ENCODE measurements around the gene CTBP2. TPM values are rescaled to one million over a fixed set of nuclear protein-coding genes. Genes with fewer than 3 reads are reported as not detected.

Gene CTBP2
- total RNA-seq, 2 experiments from 2014 or later: 0.19 to 0.42 TPM

DNA sequence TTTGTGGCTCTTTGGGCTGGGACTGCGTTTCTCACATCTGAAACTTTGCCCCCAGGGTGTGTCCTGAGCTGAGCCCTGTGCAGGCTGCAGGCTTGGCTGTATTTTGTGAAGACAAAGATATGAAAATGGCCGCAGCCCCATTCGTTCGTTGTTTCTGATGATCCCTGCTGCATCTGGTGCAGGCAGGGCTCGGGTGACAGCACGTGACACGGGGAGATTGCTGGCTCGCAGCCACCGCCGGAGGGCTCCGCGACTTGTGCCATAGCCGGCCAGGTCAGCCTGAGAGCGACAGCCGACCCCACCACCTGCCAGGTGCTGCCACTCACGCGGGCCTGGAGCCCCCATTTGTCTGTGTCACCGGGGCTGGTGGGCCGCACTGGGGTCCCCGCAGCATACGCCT, 137.1 kb downstream of the CTBP2 start:
- H3K9me3 Mint-ChIP-seq: peaks cover 4% of the 10 kb centered on the region
- H3K27me3 Mint-ChIP-seq (ENCODE audit: low read depth): peaks cover 2% of the 10 kb centered on the region
- H3K27ac Mint-ChIP-seq: no peak overlapping the region
- no peaks in the 10 kb centered on the region for H3K36me3 Mint-ChIP-seq (ENCODE audit: low read depth)
- no peak overlapping the region for H3K4me3 Mint-ChIP-seq
- CTCF ChIA-PET: no interaction called here
- intact Hi-C loops (cut with micrococcal nuclease): no loop called here
- no peaks in the 10 kb centered on the region for H3K4me1 Mint-ChIP-seq (ENCODE audit: low read depth)
- DNase-seq: no peak

- no peak for DNase-seq
- no peak overlapping the region for H3K27ac Mint-ChIP-seq
- H3K27me3 Mint-ChIP-seq (ENCODE audit: low read depth): peaks cover 2% of the 10 kb centered on the region
- intact Hi-C loops (cut with micrococcal nuclease): no loop called here
- H3K4me1 Mint-ChIP-seq (ENCODE audit: low read depth): no peaks in the 10 kb centered on the region
- no peak overlapping the region for H3K4me3 Mint-ChIP-seq
- H3K9me3 Mint-ChIP-seq: peaks cover 4% of the 10 kb centered on the region
- no peaks in the 10 kb centered on the region for H3K36me3 Mint-ChIP-seq (ENCODE audit: low read depth)
- CTCF ChIA-PET: no interaction called here
Observed at GRCh38 chr10:125022671-125023070, 137.7 kb downstream of the CTBP2 start.

DNA sequence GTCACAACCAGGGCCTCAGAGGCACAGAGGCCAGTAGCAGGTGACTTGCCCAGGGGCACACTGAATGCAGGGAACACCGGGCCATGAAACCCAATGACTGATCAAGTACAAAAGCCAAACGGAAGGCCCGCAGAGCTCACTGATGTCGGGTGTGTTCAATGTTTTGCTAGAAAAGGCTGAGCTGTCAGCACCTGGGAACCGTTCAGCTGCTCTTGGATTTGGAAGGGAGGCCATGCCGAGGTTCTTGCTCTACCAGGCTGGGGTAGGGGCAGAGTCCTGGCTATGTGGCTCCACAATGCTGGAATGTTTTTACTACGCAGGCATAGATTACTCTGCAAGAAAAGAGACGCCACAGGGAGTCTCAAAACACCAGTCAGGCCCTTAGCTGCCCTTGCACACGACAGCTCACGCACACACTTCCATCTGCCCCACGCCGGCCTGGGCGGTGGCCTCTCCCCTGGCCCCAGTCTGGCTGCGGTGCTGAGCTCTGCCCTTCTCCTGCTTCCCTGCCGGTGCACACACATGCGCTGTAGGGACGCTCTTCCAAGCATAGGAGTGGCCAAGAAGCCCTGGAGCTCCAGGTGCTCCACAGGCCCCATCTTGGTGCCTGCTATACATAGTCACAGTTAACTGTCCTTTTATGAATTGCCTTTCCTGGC, 138.5 kb downstream of the CTBP2 start:
- H3K27me3 Mint-ChIP-seq (ENCODE audit: low read depth): peaks cover 2% of the 10 kb centered on the region
- no peaks in the 10 kb centered on the region for H3K36me3 Mint-ChIP-seq (ENCODE audit: low read depth)
- H3K4me3 Mint-ChIP-seq: no peak overlapping the region
- H3K9me3 Mint-ChIP-seq: peaks cover 4% of the 10 kb centered on the region
- CTCF ChIA-PET: interaction anchor here (0.6 kb wide), 1 partner anchor 195 kb away, joined by 4 read pairs; no protein-coding TSS in a partner anchor
- no peaks in the 10 kb centered on the region for H3K4me1 Mint-ChIP-seq (ENCODE audit: low read depth)
- DNase-seq: no peak
- no peak overlapping the region for H3K27ac Mint-ChIP-seq
- intact Hi-C loops (cut with micrococcal nuclease): no loop called here

- no peak for DNase-seq
- no peak overlapping the region for H3K27ac Mint-ChIP-seq
- peaks cover 2% of the 10 kb centered on the region for H3K27me3 Mint-ChIP-seq (ENCODE audit: low read depth)
- peaks cover 4% of the 10 kb centered on the region for H3K9me3 Mint-ChIP-seq
- intact Hi-C loops (cut with micrococcal nuclease): no loop called here
- H3K36me3 Mint-ChIP-seq (ENCODE audit: low read depth): no peaks in the 10 kb centered on the region
- H3K4me3 Mint-ChIP-seq: no peak overlapping the region
- no peaks in the 10 kb centered on the region for H3K4me1 Mint-ChIP-seq (ENCODE audit: low read depth)
- CTCF ChIA-PET: no interaction called here
Observed at GRCh38 chr10:125020871-125021270, 139.5 kb downstream of the CTBP2 start.

- no peaks in the 10 kb centered on the region for H3K4me1 Mint-ChIP-seq (ENCODE audit: low read depth)
- H3K4me3 Mint-ChIP-seq: no peak overlapping the region
- no peak for DNase-seq
- H3K9me3 Mint-ChIP-seq: peaks cover 4% of the 10 kb centered on the region
- no peak overlapping the region for H3K27ac Mint-ChIP-seq
- CTCF ChIA-PET: no interaction called here
- no peaks in the 10 kb centered on the region for H3K36me3 Mint-ChIP-seq (ENCODE audit: low read depth)
- peaks cover 5% of the 10 kb centered on the region for H3K27me3 Mint-ChIP-seq (ENCODE audit: low read depth)
- intact Hi-C loops (cut with micrococcal nuclease): no loop called here
Observed at GRCh38 chr10:125020386-125020785, 140.0 kb downstream of the CTBP2 start.

DNA sequence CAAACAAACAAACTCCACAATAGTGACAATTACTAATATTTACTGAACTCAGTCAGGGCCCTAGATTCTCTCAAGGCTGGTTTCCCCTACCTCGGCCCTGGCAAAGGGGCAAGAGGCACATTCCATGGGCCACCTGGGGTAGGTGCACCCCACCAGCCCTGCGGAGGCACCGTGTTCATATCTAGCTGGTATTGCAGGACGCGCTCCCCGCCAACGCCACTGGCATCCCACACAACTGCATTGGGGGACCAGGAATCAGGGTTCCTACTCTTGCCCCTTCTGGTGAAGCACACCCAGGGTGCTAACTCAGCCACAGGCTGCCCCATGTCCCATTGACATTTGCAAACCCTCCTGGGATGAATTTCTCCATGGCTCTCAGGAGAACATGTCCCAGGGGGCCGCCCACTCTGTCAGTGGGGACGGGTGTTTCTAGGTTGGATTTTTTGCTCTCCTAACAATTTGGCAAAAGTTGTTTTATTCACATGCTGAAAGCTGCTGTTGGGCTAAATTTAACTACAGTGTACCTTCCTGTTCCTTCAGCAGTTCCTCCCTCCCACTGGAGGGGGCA, 141.7 kb downstream of the CTBP2 start:
- CTCF ChIA-PET: no interaction called here
- no peak for DNase-seq
- intact Hi-C loops (cut with micrococcal nuclease): no loop called here
- Mint-ChIP-seq H3K27ac (no peak overlapping the region), H3K9me3 (peaks cover 4% of the 10 kb centered on the region), H3K27me3 (ENCODE audit: low read depth) (peaks cover 5% of the 10 kb centered on the region), H3K4me3 (no peak overlapping the region), H3K4me1 (ENCODE audit: low read depth) (no peaks in the 10 kb centered on the region), H3K36me3 (ENCODE audit: low read depth) (no peaks in the 10 kb centered on the region)

DNA sequence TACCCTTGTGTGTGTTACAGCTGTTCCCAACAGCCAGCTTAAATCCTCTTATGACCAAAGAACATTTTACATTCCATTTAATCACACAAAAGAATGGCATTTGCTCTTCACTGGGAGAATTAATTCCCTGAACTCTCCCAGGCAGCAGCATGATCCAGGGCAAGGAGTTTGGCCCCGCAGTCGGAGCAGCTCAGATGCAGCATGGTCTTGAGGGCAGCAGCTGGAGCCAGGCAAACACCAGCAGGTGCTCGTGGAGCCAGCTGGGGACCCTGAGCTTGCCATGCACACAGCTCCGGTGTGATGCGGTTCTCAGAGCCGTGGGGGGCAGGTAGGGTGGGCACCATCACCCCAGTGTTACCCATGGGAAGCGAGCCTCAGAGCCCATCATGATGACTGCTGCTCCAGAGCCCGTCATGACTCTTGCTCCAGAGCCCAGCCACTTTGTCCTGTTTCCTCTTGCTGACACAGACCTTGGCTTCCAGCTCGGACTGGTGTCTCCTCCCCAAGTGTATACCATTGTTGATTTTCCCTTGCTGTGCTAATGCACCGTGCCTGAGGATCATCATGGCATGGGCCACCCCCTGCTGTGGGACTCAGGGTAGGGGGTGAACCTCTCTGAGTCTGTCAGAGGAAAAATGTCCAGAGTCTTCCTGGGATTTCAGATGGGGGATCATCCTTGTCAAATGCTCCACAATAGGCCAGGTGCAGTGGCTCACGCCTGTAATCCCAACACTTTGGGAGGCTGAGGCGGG, 142.6 kb downstream of the CTBP2 start:
- intact Hi-C loops (cut with micrococcal nuclease): no loop called here
- Mint-ChIP-seq H3K4me1 (ENCODE audit: low read depth) (no peaks in the 10 kb centered on the region), H3K36me3 (ENCODE audit: low read depth) (no peaks in the 10 kb centered on the region), H3K27me3 (ENCODE audit: low read depth) (peaks cover 5% of the 10 kb centered on the region), H3K9me3 (peaks cover 4% of the 10 kb centered on the region), H3K27ac (no peak overlapping the region), H3K4me3 (no peak overlapping the region)
- CTCF ChIA-PET: interaction anchor here (1.2 to 1.5 kb wide), 2 partner anchors 10 to 11 kb away, joined by 4 to 5 read pairs; no protein-coding TSS in a partner anchor
- DNase-seq: no peak

DNA sequence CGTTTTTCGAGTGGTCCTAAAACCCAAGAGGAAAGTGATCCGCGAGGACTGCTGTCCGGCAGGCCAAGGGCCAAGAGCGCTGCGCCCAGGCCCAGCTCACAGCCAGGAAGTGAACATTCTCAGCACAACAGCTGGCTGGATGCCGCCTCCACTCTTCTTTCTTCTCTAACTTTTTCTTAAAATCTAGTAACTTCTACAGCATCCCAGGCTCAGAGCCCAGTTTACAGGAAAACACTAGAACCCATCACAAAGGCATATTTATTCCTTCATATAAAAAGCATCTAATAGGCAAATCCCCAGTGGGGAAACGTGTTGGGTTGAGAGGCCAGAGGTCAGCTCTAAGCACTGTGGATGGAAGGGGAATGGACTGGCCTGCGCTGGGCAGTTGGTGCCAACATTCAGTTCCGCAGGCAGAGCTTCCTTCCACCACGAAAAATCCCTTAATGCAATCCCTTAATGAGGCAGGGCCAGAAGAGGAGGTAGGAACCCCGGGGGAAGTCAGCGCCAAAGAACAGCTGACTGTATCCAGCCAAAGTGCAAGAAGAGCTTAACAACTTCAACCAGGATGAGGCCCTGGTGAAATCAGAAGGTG, 143.7 kb downstream of the CTBP2 start:
- Mint-ChIP-seq H3K4me3 (no peak overlapping the region), H3K27ac (no peak overlapping the region), H3K27me3 (ENCODE audit: low read depth) (peaks cover 5% of the 10 kb centered on the region), H3K9me3 (peaks cover 4% of the 10 kb centered on the region), H3K36me3 (ENCODE audit: low read depth) (no peaks in the 10 kb centered on the region), H3K4me1 (ENCODE audit: low read depth) (no peaks in the 10 kb centered on the region)
- intact Hi-C loops (cut with micrococcal nuclease): no loop called here
- CTCF ChIA-PET: interaction anchor here (0.6 to 1.5 kb wide), 4 partner anchors 9 to 59 kb away, joined by 3 to 5 read pairs (median 4); no protein-coding TSS in a partner anchor
- no peak for DNase-seq

DNA sequence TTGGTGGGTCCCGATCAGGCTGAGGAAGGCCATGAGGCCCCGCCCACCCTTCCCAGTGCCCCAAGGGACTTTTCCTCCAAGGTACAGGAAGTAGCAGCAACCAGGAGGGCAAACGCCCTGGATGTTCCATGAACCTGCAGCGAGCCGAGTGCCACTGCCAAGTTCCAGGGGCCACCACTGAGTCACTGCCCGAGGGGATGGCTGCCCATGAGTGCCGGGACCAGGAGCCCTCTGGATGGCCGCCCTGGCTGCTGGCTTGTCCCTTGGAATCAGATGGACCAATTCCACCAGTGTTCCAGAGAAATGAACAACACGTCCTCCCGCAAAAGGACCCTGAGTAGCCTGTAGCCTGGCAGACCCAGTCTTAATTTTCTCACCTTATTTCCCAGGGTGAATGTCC, 144.2 kb downstream of the CTBP2 start:
- intact Hi-C loops (cut with micrococcal nuclease): no loop called here
- Mint-ChIP-seq H3K27me3 (ENCODE audit: low read depth) (peaks cover 5% of the 10 kb centered on the region), H3K4me3 (no peak overlapping the region), H3K36me3 (ENCODE audit: low read depth) (no peaks in the 10 kb centered on the region), H3K9me3 (peaks cover 4% of the 10 kb centered on the region), H3K4me1 (ENCODE audit: low read depth) (no peaks in the 10 kb centered on the region), H3K27ac (no peak overlapping the region)
- no peak for DNase-seq
- CTCF ChIA-PET: interaction anchor here (0.7 to 1.2 kb wide), 2 partner anchors 8 to 15 kb away, joined by 3 to 5 read pairs; no protein-coding TSS in a partner anchor

DNA sequence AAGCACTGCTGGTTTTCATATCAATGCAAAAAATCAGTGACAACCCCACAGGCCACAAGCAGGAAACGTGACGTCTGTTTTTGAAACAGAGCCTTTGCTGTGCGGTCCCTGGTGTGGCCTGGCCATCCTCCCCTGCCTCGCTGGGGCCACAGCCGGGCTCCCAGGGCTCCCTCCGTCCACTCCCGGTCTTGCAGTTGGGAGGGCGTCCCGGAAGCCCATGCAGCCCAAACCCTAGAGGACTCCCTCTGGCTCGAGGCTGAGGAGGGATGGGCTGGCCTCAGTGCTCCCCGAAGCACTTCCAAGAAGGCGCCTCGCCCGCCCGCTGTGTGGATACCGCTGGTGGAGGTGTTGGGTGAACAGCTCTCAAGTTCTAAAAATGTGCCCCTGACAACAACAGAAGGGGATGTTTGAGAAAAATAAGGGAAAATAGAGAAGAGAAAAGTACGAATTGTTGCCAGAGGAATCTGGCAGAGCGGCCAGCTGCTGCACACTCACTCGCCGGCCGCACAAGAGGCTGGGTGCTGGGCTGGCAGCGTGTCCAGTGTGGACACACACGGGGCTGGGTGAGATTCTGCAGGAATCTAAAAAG, 144.9 kb downstream of the CTBP2 start:
- H3K4me3 Mint-ChIP-seq: no peak overlapping the region
- CTCF ChIA-PET: no interaction called here
- intact Hi-C loops (cut with micrococcal nuclease): no loop called here
- no peak overlapping the region for H3K27ac Mint-ChIP-seq
- peaks cover 4% of the 10 kb centered on the region for H3K9me3 Mint-ChIP-seq
- H3K36me3 Mint-ChIP-seq (ENCODE audit: low read depth): no peaks in the 10 kb centered on the region
- peaks cover 5% of the 10 kb centered on the region for H3K27me3 Mint-ChIP-seq (ENCODE audit: low read depth)
- H3K4me1 Mint-ChIP-seq (ENCODE audit: low read depth): no peaks in the 10 kb centered on the region
- no peak for DNase-seq

DNA sequence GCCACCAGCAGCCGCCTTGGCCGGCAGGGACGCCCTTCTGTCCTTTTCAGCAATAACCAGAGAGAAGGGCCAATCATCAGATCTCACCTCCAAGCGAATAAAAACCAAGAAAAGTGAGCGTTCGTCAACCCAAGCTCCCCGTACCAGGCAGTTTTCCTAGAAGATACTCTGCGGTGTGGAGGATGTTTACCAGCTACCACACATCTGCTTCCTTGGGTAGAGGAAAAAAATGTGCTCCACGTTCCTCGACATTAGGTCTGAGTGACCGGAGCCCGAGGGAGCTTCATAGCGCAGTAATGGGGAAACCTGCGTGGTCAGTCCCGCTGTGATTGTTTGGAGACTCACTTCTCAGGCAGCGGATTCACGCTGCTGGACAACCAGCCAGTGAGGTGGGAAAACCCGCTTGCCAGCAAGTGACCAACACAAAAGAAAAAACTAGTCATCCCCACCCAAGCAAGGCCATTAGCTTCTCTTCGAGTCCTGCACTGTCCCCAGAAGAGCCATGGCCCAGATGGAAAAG, 145.5 kb downstream of the CTBP2 start:
- H3K27me3 Mint-ChIP-seq (ENCODE audit: low read depth): peaks cover 5% of the 10 kb centered on the region
- H3K9me3 Mint-ChIP-seq: peaks cover 4% of the 10 kb centered on the region
- no peaks in the 10 kb centered on the region for H3K4me1 Mint-ChIP-seq (ENCODE audit: low read depth)
- CTCF ChIA-PET: no interaction called here
- no peak for DNase-seq
- intact Hi-C loops (cut with micrococcal nuclease): no loop called here
- no peak overlapping the region for H3K27ac Mint-ChIP-seq
- no peak overlapping the region for H3K4me3 Mint-ChIP-seq
- H3K36me3 Mint-ChIP-seq (ENCODE audit: low read depth): no peaks in the 10 kb centered on the region

Data from activated naive CD4-positive, alpha-beta T cell treated with anti-CD3 and anti-CD28 coated beads for 36 hours (primary cell).